WTC11 (cell line): ENCODE data around the gene GRM3. TPM values are rescaled to one million over a fixed set of nuclear protein-coding genes. Genes with fewer than 3 reads are reported as not detected.
A peak's percentile ranks its signal among the peaks of the same experiment; 100 is the strongest.

ENCODE experiments used
- ATAC-seq: fragments of 200-7000 bp; cut with Tn5 transposase; 2 replicates; pipeline ENCODE4 v1.10.0; 2021; ENCODE audit warnings: mild to moderate bottlenecking, moderate library complexity
- CTCF ChIA-PET: fragments of 300-600 bp; sonication (Branson Sonifier 250); formaldehyde crosslinking; loops from one replicate; lab custom pipeline; 2021; ENCODE audit warnings: antibody characterized with exemption; lab: Charles Lee
- POLR2A ChIA-PET: fragments of 350-600 bp; sonication (Branson Sonifier 250); formaldehyde crosslinking; loops from one replicate; lab custom pipeline; 2021; ENCODE audit warnings: antibody characterized with exemption; lab: Charles Lee
- DNase-seq: peaks from one replicate; pipeline ENCODE4 v3.0.0; 2021; ENCODE audit warnings: low spot score
- H3K27ac Mint-ChIP-seq: 2 replicates; pipeline ENCODE4 v1.8.0; 2021; ENCODE audit warnings: mixed read lengths
- H3K27me3 Mint-ChIP-seq: 2 replicates; pipeline ENCODE4 v1.8.0; 2021; ENCODE audit warnings: low read depth, mild to moderate bottlenecking, moderate library complexity, mixed read lengths
- H3K36me3 Mint-ChIP-seq: 2 replicates; pipeline ENCODE4 v1.8.0; 2021; ENCODE audit warnings: mixed read lengths
- H3K4me1 Mint-ChIP-seq: 2 replicates; pipeline ENCODE4 v1.8.0; 2022; ENCODE audit warnings: mixed read lengths
- H3K4me3 Mint-ChIP-seq: 2 replicates; pipeline ENCODE4 v1.8.0; 2021; ENCODE audit warnings: mild to moderate bottlenecking, moderate library complexity, mixed read lengths
- H3K9me3 Mint-ChIP-seq: 2 replicates; pipeline ENCODE4 v1.8.0; 2021; ENCODE audit warnings: mixed read lengths
- AFF4 ChIP-seq: sonication (generic); formaldehyde crosslinking; IDR thresholded peaks from 2 replicates; pipeline ENCODE4 v1.8.1; 2023; ENCODE audit warnings: mild to moderate bottlenecking, missing genetic modification reagents, borderline replicate concordance
- AR ChIP-seq: fragments of 250-450 bp; sonication (Bioruptor Pico); IDR thresholded peaks from 2 replicates; pipeline ENCODE4 v1.9.0; 2021; ENCODE audit warnings: mild to moderate bottlenecking
- E2F1 ChIP-seq: sonication (generic); formaldehyde crosslinking; IDR thresholded peaks from 2 replicates; pipeline ENCODE4 v1.8.0; 2022; ENCODE audit warnings: mild to moderate bottlenecking, missing genetic modification reagents
- E2F4 ChIP-seq: sonication (generic); formaldehyde crosslinking; IDR thresholded peaks from 2 replicates; pipeline ENCODE4 v1.8.1; 2022; ENCODE audit warnings: low read depth, mild to moderate bottlenecking, moderate library complexity, missing genetic modification reagents, borderline replicate concordance
- ERG ChIP-seq: fragments of 250-450 bp; sonication (Bioruptor Pico); IDR thresholded peaks from 2 replicates; pipeline ENCODE4 v1.8.0; 2021; ENCODE audit warnings: mild to moderate bottlenecking
- FOXK1 ChIP-seq: sonication (generic); formaldehyde crosslinking; IDR thresholded peaks from 2 replicates; pipeline ENCODE4 v1.8.0; 2022; ENCODE audit warnings: mild to moderate bottlenecking, moderate library complexity, missing genetic modification reagents
- HMGXB4 ChIP-seq: sonication (generic); formaldehyde crosslinking; IDR thresholded peaks from 2 replicates; pipeline ENCODE4 v1.8.1; 2023; ENCODE audit warnings: mild to moderate bottlenecking, moderate library complexity, missing genetic modification reagents
- IRF1 ChIP-seq: sonication (generic); formaldehyde crosslinking; IDR thresholded peaks from 2 replicates; pipeline ENCODE4 v1.8.0; 2023; ENCODE audit warnings: missing genetic modification reagents
- IRF2 ChIP-seq: sonication (generic); formaldehyde crosslinking; IDR thresholded peaks from 2 replicates; pipeline ENCODE4 v1.8.0; 2022; ENCODE audit warnings: low read depth, missing genetic modification reagents, borderline replicate concordance
- KAT7 ChIP-seq: sonication (generic); formaldehyde crosslinking; IDR thresholded peaks from 2 replicates; pipeline ENCODE4 v1.8.1; 2023; ENCODE audit warnings: missing genetic modification reagents, mild to moderate bottlenecking, borderline replicate concordance
- MAX ChIP-seq: sonication (generic); formaldehyde crosslinking; IDR thresholded peaks from 2 replicates; pipeline ENCODE4 v1.8.0; 2022; ENCODE audit warnings: mild to moderate bottlenecking, missing genetic modification reagents
- MYBL2 ChIP-seq: sonication (generic); formaldehyde crosslinking; IDR thresholded peaks from 2 replicates; pipeline ENCODE4 v1.8.1; 2023; ENCODE audit warnings: mild to moderate bottlenecking, moderate library complexity, missing genetic modification reagents
- SMAD3 ChIP-seq: sonication (generic); formaldehyde crosslinking; IDR thresholded peaks from 2 replicates; pipeline ENCODE4 v1.8.0; 2022; ENCODE audit warnings: missing genetic modification reagents, mild to moderate bottlenecking, borderline replicate concordance
- TP53 ChIP-seq: sonication (generic); formaldehyde crosslinking; IDR thresholded peaks from 2 replicates; pipeline ENCODE4 v1.8.1; 2023; ENCODE audit warnings: mild to moderate bottlenecking, missing genetic modification reagents
- ZBTB21 ChIP-seq: sonication (generic); formaldehyde crosslinking; IDR thresholded peaks from 2 replicates; pipeline ENCODE4 v1.8.1; 2023; ENCODE audit warnings: mild to moderate bottlenecking, missing genetic modification reagents, borderline replicate concordance
- ZNF232 ChIP-seq: sonication (generic); formaldehyde crosslinking; IDR thresholded peaks from 2 replicates; pipeline ENCODE4 v1.8.0; 2022; ENCODE audit warnings: mild to moderate bottlenecking, missing genetic modification reagents
- ZNF425 ChIP-seq: fragments of 250-450 bp; sonication (Bioruptor Pico); conservative IDR thresholded peaks from 2 replicates; pipeline ENCODE4 v1.9.0; 2021; ENCODE audit warnings: mild to moderate bottlenecking
- ZSCAN18 ChIP-seq: fragments of 250-450 bp; sonication (Bioruptor Pico); IDR thresholded peaks from 2 replicates; pipeline ENCODE4 v2.1.2; 2022; ENCODE audit warnings: mild to moderate bottlenecking, moderate library complexity
- total RNA-seq: library from RNA; stranded (reverse); gene quantifications from 3 replicates; pipeline ENCODE4 v1.2.3, GENCODE V29; 2021

Gene GRM3
- total RNA-seq, 1 experiment from 2014 or later: 0.94 TPM

GRCh38 chr7:86747698-86748097 is 104.0 kb downstream of the GRM3 start:
- H3K36me3 Mint-ChIP-seq: no peaks in the 10 kb centered on the region
- no peak overlapping the region for H3K4me3 Mint-ChIP-seq
- ATAC-seq: peak; percentile 65
- CTCF ChIA-PET: no interaction called here
- POLR2A ChIA-PET: no interaction called here
- no peaks in the 10 kb centered on the region for H3K9me3 Mint-ChIP-seq
- no peaks in the 10 kb centered on the region for H3K27me3 Mint-ChIP-seq
- peaks cover 48% of the 10 kb centered on the region for H3K4me1 Mint-ChIP-seq
- DNase-seq: no peak
- no peak for TF ChIP-seq AR (CRISPR knock-in tag)
- TF ChIP-seq ZNF425 (CRISPR knock-in tag): no peak
- no peak for TF ChIP-seq FOXK1 (CRISPR knock-in tag)
- TF ChIP-seq E2F1 (CRISPR knock-in tag): no peak
- TF ChIP-seq ZBTB21 (CRISPR knock-in tag): no peak
- TF ChIP-seq SMAD3 (CRISPR knock-in tag): no peak
- no peak for TF ChIP-seq IRF1 (CRISPR knock-in tag)
- no peak for TF ChIP-seq ERG (CRISPR knock-in tag)
- no peak for TF ChIP-seq E2F4 (CRISPR knock-in tag)
- TF ChIP-seq MYBL2 (CRISPR knock-in tag): no peak
- TF ChIP-seq MAX (CRISPR knock-in tag): no peak
- no peak for TF ChIP-seq ZNF232 (CRISPR knock-in tag)
- no peak for TF ChIP-seq TP53 (CRISPR knock-in tag)
- no peak for TF ChIP-seq ZSCAN18 (CRISPR knock-in tag)
- TF ChIP-seq IRF2 (CRISPR knock-in tag): no peak
- no peak for TF ChIP-seq KAT7 (CRISPR knock-in tag)
- TF ChIP-seq AFF4: no peak
- no peak for TF ChIP-seq HMGXB4
- no peak overlapping the region; the same call in 1 of the 2 replicates for H3K27ac Mint-ChIP-seq
